ENCODE measurements around the gene SMARCC1. TPM values are rescaled to one million over a fixed set of nuclear protein-coding genes. Genes with fewer than 3 reads are reported as not detected.

SMARCC1 gene
- total RNA-seq, 6 experiments from 2014 or later: 65.8 to 81.9 (median 69.2) TPM

DNA sequence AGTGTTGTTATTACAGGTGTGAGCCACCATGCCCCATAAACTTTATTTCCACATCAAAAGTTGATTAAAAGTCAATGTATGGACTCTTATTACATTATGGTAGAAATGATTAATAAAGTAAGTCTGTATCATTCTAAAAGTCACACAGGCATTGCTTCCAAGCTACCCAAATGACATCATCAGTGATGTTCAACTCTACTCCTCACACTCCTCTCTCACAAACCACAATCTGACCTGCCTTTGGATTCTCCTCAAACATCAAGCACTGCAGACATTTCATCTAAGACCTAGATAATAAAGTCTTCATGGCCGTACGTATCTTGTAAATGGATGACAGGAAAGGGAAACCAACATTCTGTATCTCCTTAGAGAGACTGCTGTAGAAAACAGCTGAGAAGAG lies 68.0 kb downstream of the SMARCC1 start:
- no peak for DNase-seq
- peaks cover 20% of the 10 kb centered on the region for H3K4me1 Mint-ChIP-seq (ENCODE audit: low read depth)
- H3K36me3 Mint-ChIP-seq (ENCODE audit: low read depth): peaks cover 38% of the 10 kb centered on the region
- no peak overlapping the region for H3K27ac Mint-ChIP-seq
- H3K9me3 Mint-ChIP-seq: no peaks in the 10 kb centered on the region
- no peak overlapping the region for H3K4me3 Mint-ChIP-seq
- H3K27me3 Mint-ChIP-seq (ENCODE audit: insufficient read depth): no peaks in the 10 kb centered on the region
- TF ChIP-seq, protein P1, sequence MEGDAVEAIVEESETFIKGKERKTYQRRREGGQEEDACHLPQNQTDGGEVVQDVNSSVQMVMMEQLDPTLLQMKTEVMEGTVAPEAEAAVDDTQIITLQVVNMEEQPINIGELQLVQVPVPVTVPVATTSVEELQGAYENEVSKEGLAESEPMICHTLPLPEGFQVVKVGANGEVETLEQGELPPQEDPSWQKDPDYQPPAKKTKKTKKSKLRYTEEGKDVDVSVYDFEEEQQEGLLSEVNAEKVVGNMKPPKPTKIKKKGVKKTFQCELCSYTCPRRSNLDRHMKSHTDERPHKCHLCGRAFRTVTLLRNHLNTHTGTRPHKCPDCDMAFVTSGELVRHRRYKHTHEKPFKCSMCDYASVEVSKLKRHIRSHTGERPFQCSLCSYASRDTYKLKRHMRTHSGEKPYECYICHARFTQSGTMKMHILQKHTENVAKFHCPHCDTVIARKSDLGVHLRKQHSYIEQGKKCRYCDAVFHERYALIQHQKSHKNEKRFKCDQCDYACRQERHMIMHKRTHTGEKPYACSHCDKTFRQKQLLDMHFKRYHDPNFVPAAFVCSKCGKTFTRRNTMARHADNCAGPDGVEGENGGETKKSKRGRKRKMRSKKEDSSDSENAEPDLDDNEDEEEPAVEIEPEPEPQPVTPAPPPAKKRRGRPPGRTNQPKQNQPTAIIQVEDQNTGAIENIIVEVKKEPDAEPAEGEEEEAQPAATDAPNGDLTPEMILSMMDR (IDR thresholded peaks at IDR 0.05): no peak

DNA sequence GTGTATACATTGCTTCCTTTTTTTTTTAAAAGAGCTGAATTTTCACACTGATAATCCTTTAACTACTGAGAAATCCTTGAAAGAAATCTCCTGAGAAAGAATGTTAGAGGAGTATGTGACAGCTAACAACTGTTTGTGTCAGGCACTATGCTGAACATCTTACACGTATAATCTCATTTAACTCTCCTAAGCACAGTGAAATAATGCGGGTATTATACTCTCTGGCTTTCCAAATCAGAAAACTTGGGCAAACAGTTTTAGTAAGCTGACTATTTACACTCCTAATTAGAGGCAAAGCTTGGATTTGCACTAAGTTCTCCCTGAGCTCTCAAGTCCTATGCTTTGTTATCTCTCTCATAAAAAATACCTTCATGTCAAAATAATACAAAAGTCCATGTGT lies 69.3 kb downstream of the SMARCC1 start:
- TF ChIP-seq, protein P1 (IDR thresholded peaks at IDR 0.05): no peak
- H3K4me3 Mint-ChIP-seq: no peak overlapping the region
- peaks cover 44% of the 10 kb centered on the region for H3K36me3 Mint-ChIP-seq (ENCODE audit: low read depth)
- H3K9me3 Mint-ChIP-seq: no peaks in the 10 kb centered on the region
- H3K27ac Mint-ChIP-seq: no peak overlapping the region
- no peaks in the 10 kb centered on the region for H3K27me3 Mint-ChIP-seq (ENCODE audit: insufficient read depth)
- DNase-seq: no peak
- H3K4me1 Mint-ChIP-seq (ENCODE audit: low read depth): peaks cover 20% of the 10 kb centered on the region

DNA sequence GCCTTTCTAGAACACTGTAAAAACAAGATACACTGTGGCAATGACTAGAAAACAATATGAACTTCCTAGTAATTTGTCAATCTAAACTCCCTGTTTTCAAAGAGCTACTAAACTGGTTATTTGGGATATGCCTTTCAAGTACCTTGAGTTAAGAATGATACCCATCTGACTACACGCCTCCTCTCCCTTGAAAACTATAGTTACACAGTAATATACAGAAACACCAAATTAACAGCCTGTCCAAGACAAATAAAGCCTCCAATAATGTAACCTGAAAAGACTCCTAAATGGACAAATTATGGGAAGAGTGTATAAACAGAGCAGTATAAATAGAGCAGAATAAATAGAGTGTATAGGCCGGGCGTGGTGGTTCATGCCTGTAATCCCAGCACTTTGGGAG lies 70.1 kb downstream of the SMARCC1 start:
- Mint-ChIP-seq H3K36me3 (ENCODE audit: low read depth) (peaks cover 49% of the 10 kb centered on the region), H3K4me3 (no peak overlapping the region), H3K9me3 (no peaks in the 10 kb centered on the region), H3K4me1 (ENCODE audit: low read depth) (peaks cover 17% of the 10 kb centered on the region), H3K27me3 (ENCODE audit: insufficient read depth) (no peaks in the 10 kb centered on the region), H3K27ac (no peak overlapping the region; the same call in 1 of the 2 replicates)
- TF ChIP-seq, protein P1 (IDR thresholded peaks at IDR 0.05): no peak
- DNase-seq: no peak

DNA sequence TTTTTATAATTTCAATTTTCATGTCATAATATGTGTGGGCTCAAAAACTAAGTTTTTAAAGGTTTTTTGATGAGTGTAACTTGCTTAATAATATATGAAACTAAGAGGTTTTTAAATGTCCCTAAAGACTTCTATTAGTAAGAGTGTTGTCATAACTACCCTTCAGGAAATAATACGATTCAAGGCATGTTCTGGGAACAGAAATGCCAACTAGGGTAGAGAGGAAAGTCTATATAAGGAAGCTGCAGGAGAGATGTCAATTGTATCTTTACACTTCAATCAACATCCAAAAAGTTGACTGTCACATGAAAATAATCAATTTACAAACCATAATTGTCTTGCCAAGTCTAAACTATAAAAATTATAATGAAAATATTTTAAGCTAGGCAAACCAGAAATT lies 76.3 kb downstream of the SMARCC1 start:
- Mint-ChIP-seq H3K36me3 (ENCODE audit: low read depth) (peaks cover 43% of the 10 kb centered on the region), H3K9me3 (no peaks in the 10 kb centered on the region), H3K4me1 (ENCODE audit: low read depth) (peaks cover 6% of the 10 kb centered on the region; the same call in 1 of the 2 replicates), H3K4me3 (no peak overlapping the region), H3K27ac (no peak overlapping the region), H3K27me3 (ENCODE audit: insufficient read depth) (peaks cover 2% of the 10 kb centered on the region; the same call in 1 of the 2 replicates)
- TF ChIP-seq, protein P1 (IDR thresholded peaks at IDR 0.05): no peak
- DNase-seq: no peak

DNA sequence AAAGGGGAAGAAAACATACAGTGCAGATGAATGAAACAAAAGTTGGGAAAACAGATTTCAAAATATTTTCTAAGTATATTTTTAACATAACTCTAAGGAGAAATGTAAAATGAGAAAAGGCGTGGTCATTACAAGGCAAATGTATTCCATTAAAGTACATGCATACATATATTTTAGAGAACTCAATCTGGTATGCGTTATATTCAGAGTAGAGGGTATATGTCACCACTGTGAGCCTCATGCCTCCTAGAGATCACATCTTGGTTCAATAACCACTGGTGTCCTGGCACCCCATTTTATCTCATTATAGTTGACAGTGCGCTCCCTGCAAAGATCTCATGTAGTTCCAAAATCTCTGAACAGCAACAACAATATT lies 77.5 kb downstream of the SMARCC1 start:
- Mint-ChIP-seq H3K4me1 (ENCODE audit: low read depth) (peaks cover 6% of the 10 kb centered on the region; the same call in 1 of the 2 replicates), H3K9me3 (no peaks in the 10 kb centered on the region), H3K36me3 (ENCODE audit: low read depth) (peaks cover 43% of the 10 kb centered on the region), H3K4me3 (no peak overlapping the region), H3K27me3 (ENCODE audit: insufficient read depth) (peaks cover 2% of the 10 kb centered on the region; the same call in 1 of the 2 replicates), H3K27ac (no peak overlapping the region)
- DNase-seq: no peak
- TF ChIP-seq, protein P1 (IDR thresholded peaks at IDR 0.05): no peak

DNA sequence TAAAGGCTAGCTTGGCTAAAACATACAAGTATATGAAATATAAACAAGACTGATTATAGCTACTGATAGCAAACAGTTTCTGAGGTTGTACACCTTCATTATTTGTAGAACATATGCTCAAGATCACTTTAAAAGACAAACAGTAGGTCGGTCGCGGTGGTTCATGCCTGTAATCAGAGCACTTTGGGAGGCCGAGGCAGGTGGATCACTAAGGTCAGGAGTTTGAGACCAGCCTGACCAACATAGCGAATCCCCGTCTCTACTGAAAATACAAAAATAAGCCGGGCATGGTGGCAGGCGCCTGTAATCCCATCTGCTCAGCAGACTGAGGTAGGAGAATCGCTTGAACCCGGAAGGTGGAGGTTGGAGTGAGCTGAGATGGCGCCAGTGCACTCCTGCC lies 80.3 kb downstream of the SMARCC1 start:
- H3K4me3 Mint-ChIP-seq: no peak overlapping the region

More for the DNA sequence above, 80.3 kb downstream of the SMARCC1 start:
- Mint-ChIP-seq H3K36me3 (ENCODE audit: low read depth) (peaks cover 27% of the 10 kb centered on the region), H3K9me3 (no peaks in the 10 kb centered on the region), H3K4me1 (ENCODE audit: low read depth) (peaks cover 6% of the 10 kb centered on the region; the same call in 1 of the 2 replicates), H3K27me3 (ENCODE audit: insufficient read depth) (peaks cover 2% of the 10 kb centered on the region; the same call in 1 of the 2 replicates), H3K27ac (no peak overlapping the region)
- DNase-seq: no peak
- TF ChIP-seq, protein P1 (IDR thresholded peaks at IDR 0.05): no peak

All from HFFc6 (cell line).